Neuronal stem cell (in vitro differentiated cells): ENCODE measurements around the gene PPARGC1A.

Source experiments
- DNase-seq: peaks from one replicate; pipeline ENCODE4 v3.0.0-alpha.2; 2013; ENCODE audit warnings: low spot score
- H2AFZ ChIP-seq: one replicate; pipeline ENCODE4 v1.6.1; 2013; ENCODE audit warnings: mild to moderate bottlenecking, low read length, inconsistent platforms
- H2AK5ac ChIP-seq: 2 replicates; pipeline ENCODE4 v1.6.1; 2013; ENCODE audit warnings: low read depth, mild to moderate bottlenecking, inconsistent platforms, low read length, moderate library complexity, mixed read lengths
- H2BK120ac ChIP-seq: 2 replicates; pipeline ENCODE4 v1.6.1; 2013; ENCODE audit warnings: low read depth, mild to moderate bottlenecking, inconsistent platforms, low read length, moderate library complexity, mixed read lengths
- H2BK12ac ChIP-seq: one replicate; pipeline ENCODE4 v1.6.1; 2013; ENCODE audit warnings: low read length, inconsistent platforms
- H2BK15ac ChIP-seq: 2 replicates; pipeline ENCODE4 v1.6.1; 2013; ENCODE audit warnings: mild to moderate bottlenecking, low read length, inconsistent platforms, mixed read lengths
- H2BK5ac ChIP-seq: one replicate; pipeline ENCODE4 v1.6.1; 2013; ENCODE audit warnings: inconsistent platforms, mild to moderate bottlenecking, low read length, moderate library complexity
- H3K14ac ChIP-seq: one replicate; pipeline ENCODE4 v1.6.1; 2013; ENCODE audit warnings: low read length, inconsistent platforms
- H3K18ac ChIP-seq: 2 replicates; pipeline ENCODE4 v1.6.1; 2013; ENCODE audit warnings: low read length, inconsistent platforms
- H3K23ac ChIP-seq: 2 replicates; pipeline ENCODE4 v1.6.1; 2013; ENCODE audit warnings: low read depth, mild to moderate bottlenecking, mixed read lengths, low read length, inconsistent platforms; ENCODE audit not compliant: poor library complexity
- H3K27ac ChIP-seq: replicated peaks from 3 replicates; pipeline ENCODE4 v1.5.1; 2013; ENCODE audit warnings: low read length, inconsistent platforms
- H3K27me3 ChIP-seq, 3 experiments: 2 replicates each; pipeline ENCODE4 v1.6.1; 2013; ENCODE audit warnings: low read length in 3 of 3, mild to moderate bottlenecking in 2 of 3, inconsistent platforms in 1 of 3, low read depth in 1 of 3, mixed read lengths in 1 of 3, moderate library complexity in 1 of 3; ENCODE audit not compliant: control insufficient read depth in 3 of 3, insufficient read depth in 3 of 3
- H3K36me3 ChIP-seq, 2 donors: replicated peaks in 1 of 2; 2 replicates each; pipeline ENCODE4 v1.6.1; 2013; ENCODE audit warnings: low read length in 2 of 2; ENCODE audit not compliant: control insufficient read depth in 2 of 2, insufficient read depth in 2 of 2
- H3K4ac ChIP-seq: 2 replicates; pipeline ENCODE4 v1.6.1; 2013; ENCODE audit warnings: inconsistent platforms, mild to moderate bottlenecking, low read length, moderate library complexity
- H3K4me1 ChIP-seq, 2 donors: 1 replicate in 1 of 2; 2 replicates in 1 of 2; pipeline ENCODE4 v1.6.1; 2013; ENCODE audit warnings: low read length in 2 of 2, low read depth in 1 of 2; ENCODE audit not compliant: control insufficient read depth in 2 of 2, insufficient read depth in 1 of 2
- H3K4me2 ChIP-seq: one replicate; pipeline ENCODE4 v1.6.1; 2013; ENCODE audit warnings: mild to moderate bottlenecking, low read length, inconsistent platforms; ENCODE audit not compliant: insufficient read depth, poor library complexity, severe bottlenecking
- H3K4me3 ChIP-seq, 2 donors: 2 replicates each; pipeline ENCODE4 v1.5.1; 2013; ENCODE audit warnings: low read length in 2 of 2, mild to moderate bottlenecking in 2 of 2, inconsistent platforms in 1 of 2, moderate library complexity in 1 of 2
- H3K79me1 ChIP-seq: one replicate; pipeline ENCODE4 v1.6.1; 2013; ENCODE audit warnings: low read depth, mild to moderate bottlenecking, inconsistent platforms, low read length, moderate library complexity
- H3K9ac ChIP-seq: one replicate; pipeline ENCODE4 v1.6.1; 2013; ENCODE audit warnings: mild to moderate bottlenecking, low read depth, low read length, inconsistent platforms; ENCODE audit not compliant: poor library complexity
- H3K9me3 ChIP-seq, 2 donors: replicated peaks in 1 of 2; 2 replicates each; pipeline versions ENCODE3 to v1.6.1; 2013; ENCODE audit warnings: low read length in 2 of 2, mild to moderate bottlenecking in 2 of 2, inconsistent platforms in 1 of 2, low read depth in 1 of 2, mixed read lengths in 1 of 2, moderate library complexity in 1 of 2; ENCODE audit not compliant: control insufficient read depth in 2 of 2, insufficient read depth in 1 of 2
- H4K8ac ChIP-seq: one replicate; pipeline ENCODE4 v1.6.1; 2013; ENCODE audit warnings: low read depth, mild to moderate bottlenecking, inconsistent platforms, low read length, moderate library complexity
- H4K91ac ChIP-seq: one replicate; pipeline ENCODE4 v1.6.1; 2013; ENCODE audit warnings: low read length, low read depth, mild to moderate bottlenecking, inconsistent platforms; ENCODE audit not compliant: poor library complexity
- WGBS, 2 donors: extraction: QIAGEN DNeasy Blood & Tissue Kit; methylation state at CpG; one replicate each; pipeline ENCODE4 v1.1.7; 2013; ENCODE audit warnings: missing lambda C conversion rate in 2 of 2, mixed read lengths in 1 of 2; ENCODE audit not compliant: insufficient read length in 2 of 2, insufficient replicate concordance in 1 of 2; ENCODE audit errors: extremely low coverage in 2 of 2; 5-methylcytosine and 5-hydroxymethylcytosine counted together

The PPARGC1A gene

DNA sequence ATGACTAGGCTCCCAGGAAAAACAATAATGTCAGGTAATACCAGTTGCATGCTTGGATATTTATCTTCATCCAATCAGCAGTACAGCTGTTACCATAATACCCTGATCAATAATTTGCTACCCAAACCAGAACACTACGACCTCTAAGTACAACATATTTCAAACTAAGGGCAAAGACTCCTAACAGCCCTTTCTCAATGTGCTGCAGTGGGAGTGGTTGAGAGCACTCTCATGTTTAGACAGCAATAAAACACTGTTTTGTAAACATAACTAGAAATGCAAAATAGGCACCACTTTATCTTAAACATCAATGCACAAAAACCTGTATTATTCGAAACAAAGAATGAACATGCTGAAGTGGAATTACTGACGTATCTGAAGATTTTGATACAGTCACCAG is 28.9 kb downstream of the PPARGC1A start:
- no peak overlapping the region for H3K4me2 ChIP-seq

DNA sequence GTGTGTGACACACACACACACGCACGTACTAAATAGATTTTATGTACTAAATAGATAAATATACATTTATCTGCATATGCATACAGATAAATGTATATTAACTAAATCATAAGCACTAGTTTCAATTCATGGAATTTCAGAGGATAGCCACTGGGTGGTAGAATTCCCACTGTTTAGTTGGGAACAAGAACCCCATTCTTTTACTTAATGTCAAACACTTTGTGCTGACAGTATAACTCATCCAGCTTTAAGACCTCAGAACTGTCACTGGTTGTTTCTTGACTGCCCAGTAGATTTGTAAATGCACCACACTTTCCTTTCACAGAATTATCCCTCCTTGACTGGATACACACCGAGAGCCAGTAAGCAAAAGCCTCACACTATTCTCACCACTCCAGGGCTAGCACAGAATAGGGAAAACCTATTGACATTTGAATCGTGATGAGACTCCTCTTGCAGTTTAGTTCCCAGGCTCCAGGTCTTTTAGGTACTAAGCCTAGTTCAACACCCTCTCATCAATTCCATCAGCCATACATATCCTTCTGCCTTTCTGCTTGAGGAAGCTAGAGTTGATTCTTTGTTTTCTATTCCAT is 32.4 kb downstream of the PPARGC1A start:
- Histone ChIP-seq H2AK5ac (no peak overlapping the region), H3K23ac (no peak overlapping the region), H3K4me3 (no peak overlapping the region), H3K36me3 (no peaks in the 10 kb centered on the region), H2BK15ac (no peak overlapping the region), H3K9me3 (peaks cover 4 to 7% of the 10 kb centered on the region in 2 donors), H3K4me1 (no peaks in the 10 kb centered on the region), H2BK120ac (no peak overlapping the region), H3K27me3 (no peaks in the 10 kb centered on the region), H2BK12ac (no peak overlapping the region), H2BK5ac (no peak overlapping the region), H3K14ac (no peak overlapping the region), H3K4me2 (no peak overlapping the region), H3K4ac (no peak overlapping the region), H4K8ac (no peak overlapping the region), H2AFZ (no peak overlapping the region), H3K79me1 (no peaks in the 10 kb centered on the region), H3K18ac (no peak overlapping the region), H3K27ac (no peak overlapping the region), H3K9ac (no peak overlapping the region), H4K91ac (no peak overlapping the region)
- WGBS, 2 donors, result no CpG with 5 or more reads among the region's 4 CpGs
- no peak for DNase-seq

More for the DNA sequence above, 28.9 kb downstream of the PPARGC1A start:
- whole genome bisulfite sequencing, 2 donors, result no CpG with 5 or more reads among the region's 3 CpGs
- H2BK5ac ChIP-seq, result no peak overlapping the region
- peaks cover 4 to 7% of the 10 kb centered on the region in 2 donors for H3K9me3 ChIP-seq
- H3K36me3 ChIP-seq, result no peaks in the 10 kb centered on the region
- H3K27ac ChIP-seq, result no peak overlapping the region
- no peak overlapping the region for H3K18ac ChIP-seq
- no peak overlapping the region for H2AK5ac ChIP-seq
- no peak for DNase-seq
- H3K4me1 ChIP-seq, result no peaks in the 10 kb centered on the region
- no peak overlapping the region for H3K9ac ChIP-seq
- no peak overlapping the region for H3K14ac ChIP-seq
- no peak overlapping the region for H3K23ac ChIP-seq
- no peak overlapping the region for H2BK15ac ChIP-seq
- no peak overlapping the region for H2BK120ac ChIP-seq
- H2AFZ ChIP-seq, result no peak overlapping the region
- H4K8ac ChIP-seq, result no peak overlapping the region
- no peaks in the 10 kb centered on the region for H3K79me1 ChIP-seq
- H4K91ac ChIP-seq, result no peak overlapping the region
- H3K4ac ChIP-seq, result no peak overlapping the region
- no peak overlapping the region for H3K4me3 ChIP-seq
- no peaks in the 10 kb centered on the region for H3K27me3 ChIP-seq
- H2BK12ac ChIP-seq, result no peak overlapping the region

DNA sequence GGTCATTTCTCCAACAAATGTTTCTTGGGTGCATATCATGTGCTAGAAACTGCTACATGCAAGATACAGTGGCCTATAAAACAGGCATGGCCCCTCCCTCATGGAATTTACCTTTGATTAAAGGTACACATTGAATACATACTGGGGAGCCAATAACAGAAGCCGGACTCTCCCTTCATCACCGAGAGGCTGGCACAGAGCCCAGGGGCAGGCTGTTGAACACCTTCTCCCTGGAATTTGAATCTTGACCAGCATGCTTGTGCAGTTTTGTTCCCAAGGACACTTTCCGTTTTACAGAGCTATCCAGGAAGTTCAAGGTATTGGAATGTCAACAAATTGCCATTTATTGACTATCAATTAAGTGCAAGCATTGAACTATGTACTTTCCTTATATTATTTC is 33.2 kb downstream of the PPARGC1A start:
- H4K8ac ChIP-seq, result no peak overlapping the region
- H3K79me1 ChIP-seq, result no peaks in the 10 kb centered on the region
- peaks cover 4 to 7% of the 10 kb centered on the region in 2 donors for H3K9me3 ChIP-seq
- no peak overlapping the region for H3K4me3 ChIP-seq
- no peaks in the 10 kb centered on the region for H3K36me3 ChIP-seq
- H3K27me3 ChIP-seq, result no peaks in the 10 kb centered on the region
- WGBS, 2 donors, result no CpG with 5 or more reads among the region's 3 CpGs
- no peak overlapping the region for H3K4me2 ChIP-seq
- no peak overlapping the region for H4K91ac ChIP-seq
- H2BK5ac ChIP-seq, result no peak overlapping the region
- H2BK15ac ChIP-seq, result no peak overlapping the region
- H3K14ac ChIP-seq, result no peak overlapping the region
- DNase-seq, result no peak
- H3K23ac ChIP-seq, result no peak overlapping the region
- H2AFZ ChIP-seq, result no peak overlapping the region
- H2BK120ac ChIP-seq, result no peak overlapping the region
- no peaks in the 10 kb centered on the region for H3K4me1 ChIP-seq
- no peak overlapping the region for H3K18ac ChIP-seq
- no peak overlapping the region for H2AK5ac ChIP-seq
- no peak overlapping the region for H3K9ac ChIP-seq
- no peak overlapping the region for H2BK12ac ChIP-seq
- H3K27ac ChIP-seq, result no peak overlapping the region
- H3K4ac ChIP-seq, result no peak overlapping the region

GRCh38 chr4:23855912-23856605 is 33.8 kb downstream of the PPARGC1A start:
- no peaks in the 10 kb centered on the region for H3K4me1 ChIP-seq
- H2BK12ac ChIP-seq, result no peak overlapping the region
- no peak overlapping the region for H3K23ac ChIP-seq
- no peak overlapping the region for H2BK15ac ChIP-seq
- H3K27me3 ChIP-seq, result no peaks in the 10 kb centered on the region
- no peak overlapping the region for H2AFZ ChIP-seq
- no peak overlapping the region for H3K27ac ChIP-seq
- no peak overlapping the region for H4K91ac ChIP-seq
- H2AK5ac ChIP-seq, result no peak overlapping the region
- DNase-seq, result no peak
- no peak overlapping the region for H2BK120ac ChIP-seq
- no peak overlapping the region for H3K4ac ChIP-seq
- no CpG with 5 or more reads among the region's 5 CpGs for WGBS, 2 donors
- H3K9me3 ChIP-seq, result peaks cover 4 to 7% of the 10 kb centered on the region in 2 donors
- no peak overlapping the region for H4K8ac ChIP-seq
- no peak overlapping the region for H3K4me2 ChIP-seq
- H3K79me1 ChIP-seq, result no peaks in the 10 kb centered on the region
- H3K18ac ChIP-seq, result no peak overlapping the region
- no peak overlapping the region for H3K14ac ChIP-seq
- no peak overlapping the region for H3K4me3 ChIP-seq
- no peak overlapping the region for H3K9ac ChIP-seq
- no peaks in the 10 kb centered on the region for H3K36me3 ChIP-seq
- H2BK5ac ChIP-seq, result no peak overlapping the region
